Measurements from ENCODE around the gene PMEL. TPM values are rescaled to one million over a fixed set of nuclear protein-coding genes. Genes with fewer than 3 reads are reported as not detected.

Gene PMEL
- total and polyA plus RNA-seq, 9 of the 15 experiments (the other 6 are each of a cell fraction or from before 2014, with no cell fraction given), result 0.36 to 2.0 (median 0.98) TPM

- TF ChIP-seq FOXP4 (CRISPR knock-in tag; IDR thresholded peaks at IDR 0.05; ENCODE audit: borderline replicate concordance), result no peak
- TF ChIP-seq ARID4B (CRISPR knock-in tag; IDR thresholded peaks at IDR 0.05), result peak; percentile 82
- no peak for TF ChIP-seq ZNF212 (CRISPR knock-in tag; IDR thresholded peaks at IDR 0.05)
- no peak for TF ChIP-seq DMBX1 (CRISPR knock-in tag; IDR thresholded peaks at IDR 0.05; ENCODE audit: borderline replicate concordance)
- peak; percentile 59 for TF ChIP-seq ARID1B (IDR thresholded peaks at IDR 0.05)
- TF ChIP-seq JUN (IDR thresholded peaks at IDR 0.05; ENCODE audit: borderline replicate concordance, low read depth, low read length), result no peak
- peak; percentile 74; the same call in 1 of the 2 replicates for TF ChIP-seq JUN (CRISPR knock-in tag; IDR thresholded peaks at IDR 0.05; ENCODE audit: borderline replicate concordance)
- 0 out of 4 replicates have a peak, but pooled peaks of 1 of the 2 experiments have one; percentile 62 for TF ChIP-seq UBTF (IDR thresholded peaks at IDR 0.05; ENCODE audit: borderline replicate concordance in 1 of 2, low read depth in 2 of 2, low read length in 2 of 2)
- TF ChIP-seq ZSCAN29 (IDR thresholded peaks at IDR 0.05), result no peak
- TF ChIP-seq SMARCA4 (IDR thresholded peaks at IDR 0.05), result 0 out of 2 replicates have a peak, but pooled peaks have one; percentile 23
- no peak for TF ChIP-seq TBL1XR1 (IDR thresholded peaks at IDR 0.05; ENCODE audit: low read length in 2 of 2)
- TF ChIP-seq KAT2B (IDR thresholded peaks at IDR 0.05; ENCODE audit: low read depth, low read length), result no peak
- no peak for TF ChIP-seq RBM22 (IDR thresholded peaks at IDR 0.05; ENCODE audit: low read depth, low read length, poor library complexity, severe bottlenecking)
- TF ChIP-seq HDAC1 (IDR thresholded peaks at IDR 0.05), result peak; percentile 15 to 69; a peak in 2 of 4 replicates
- TF ChIP-seq XRCC3 (IDR thresholded peaks at IDR 0.05), result no peak
- TF ChIP-seq EP400 (IDR thresholded peaks at IDR 0.05), result 0 out of 2 replicates have a peak, but pooled peaks have one; percentile 16
- TF ChIP-seq MTA3 (IDR thresholded peaks at IDR 0.05; ENCODE audit: borderline replicate concordance), result no peak
- no peak for TF ChIP-seq BDP1 (IDR thresholded peaks at IDR 0.05; ENCODE audit: insufficient read depth, insufficient read length)
Measured at GRCh38 chr12:55974308-55974730, 8.5 kb upstream of the PMEL start (continued).
